GM20000 (cell line): ENCODE results near the gene NDUFS6.

Source experiments
- DNase-seq: peaks from one replicate; pipeline ENCODE4 v3.0.0; 2012; ENCODE audit warnings: low spot score
- TF ChIP-seq, protein P1 (sequence below): IDR thresholded peaks from 2 replicates; pipeline ENCODE4 v1.5.1; 2012; ENCODE audit warnings: mild to moderate bottlenecking, control low read depth; ENCODE audit errors: extremely low read depth, missing control alignments

NDUFS6 gene

DNA sequence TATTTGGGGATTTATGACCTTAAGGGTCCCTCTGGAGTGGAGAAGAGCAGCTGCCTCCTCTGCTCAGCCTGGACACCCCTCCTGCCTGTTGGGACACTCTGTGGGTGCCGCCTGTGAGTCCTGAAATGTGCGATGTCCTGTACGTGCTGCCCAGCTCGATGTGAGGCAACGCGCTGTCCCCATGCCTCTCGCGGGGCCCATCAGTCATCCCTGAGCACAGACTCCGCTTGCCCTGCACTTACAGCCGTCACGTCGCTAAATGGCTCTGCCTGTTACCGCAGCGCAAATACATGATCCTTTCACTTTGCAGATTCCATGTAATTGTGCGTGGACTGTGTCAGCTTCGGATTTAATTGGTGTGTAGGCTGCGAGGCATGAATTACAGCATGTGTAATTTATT, 54.4 kb downstream of the NDUFS6 start:
- TF ChIP-seq, protein P1, sequence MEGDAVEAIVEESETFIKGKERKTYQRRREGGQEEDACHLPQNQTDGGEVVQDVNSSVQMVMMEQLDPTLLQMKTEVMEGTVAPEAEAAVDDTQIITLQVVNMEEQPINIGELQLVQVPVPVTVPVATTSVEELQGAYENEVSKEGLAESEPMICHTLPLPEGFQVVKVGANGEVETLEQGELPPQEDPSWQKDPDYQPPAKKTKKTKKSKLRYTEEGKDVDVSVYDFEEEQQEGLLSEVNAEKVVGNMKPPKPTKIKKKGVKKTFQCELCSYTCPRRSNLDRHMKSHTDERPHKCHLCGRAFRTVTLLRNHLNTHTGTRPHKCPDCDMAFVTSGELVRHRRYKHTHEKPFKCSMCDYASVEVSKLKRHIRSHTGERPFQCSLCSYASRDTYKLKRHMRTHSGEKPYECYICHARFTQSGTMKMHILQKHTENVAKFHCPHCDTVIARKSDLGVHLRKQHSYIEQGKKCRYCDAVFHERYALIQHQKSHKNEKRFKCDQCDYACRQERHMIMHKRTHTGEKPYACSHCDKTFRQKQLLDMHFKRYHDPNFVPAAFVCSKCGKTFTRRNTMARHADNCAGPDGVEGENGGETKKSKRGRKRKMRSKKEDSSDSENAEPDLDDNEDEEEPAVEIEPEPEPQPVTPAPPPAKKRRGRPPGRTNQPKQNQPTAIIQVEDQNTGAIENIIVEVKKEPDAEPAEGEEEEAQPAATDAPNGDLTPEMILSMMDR: no peak
- no peak for DNase-seq

DNA sequence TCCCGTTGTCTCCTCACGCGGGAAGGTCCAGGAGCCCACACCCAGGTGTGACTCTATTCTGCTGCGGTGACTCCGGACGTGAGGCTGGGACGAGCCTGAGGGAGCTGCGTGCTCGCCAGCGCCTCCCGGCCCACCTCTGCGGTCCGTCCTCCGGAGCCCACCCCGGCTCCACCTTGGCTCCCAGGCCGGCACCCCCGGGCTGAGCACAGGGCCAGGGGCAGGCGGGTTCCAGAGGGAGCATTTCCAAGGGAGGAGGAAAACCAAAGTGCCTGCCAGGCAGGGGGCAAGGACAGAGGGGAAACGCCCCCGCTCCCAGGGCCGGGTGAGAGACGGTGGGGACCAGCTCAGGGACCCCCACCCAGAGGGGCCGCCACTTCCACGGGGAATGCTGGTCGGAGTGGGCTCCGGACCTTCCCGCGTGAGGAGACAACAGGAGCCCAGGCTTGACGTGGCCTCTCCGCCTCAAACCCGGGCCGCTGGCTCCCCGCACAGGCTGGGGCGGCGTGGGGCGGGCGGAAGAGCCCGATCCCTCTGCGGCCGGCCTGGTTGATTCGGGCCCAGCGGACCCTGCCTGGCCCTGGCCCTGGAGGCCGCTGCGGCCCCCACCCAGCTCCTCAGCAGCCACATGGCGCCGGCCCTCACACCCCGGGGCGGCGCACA, 55.5 kb downstream of the NDUFS6 start:
- DNase-seq: no peak
- TF ChIP-seq, protein P1: no peak

DNA sequence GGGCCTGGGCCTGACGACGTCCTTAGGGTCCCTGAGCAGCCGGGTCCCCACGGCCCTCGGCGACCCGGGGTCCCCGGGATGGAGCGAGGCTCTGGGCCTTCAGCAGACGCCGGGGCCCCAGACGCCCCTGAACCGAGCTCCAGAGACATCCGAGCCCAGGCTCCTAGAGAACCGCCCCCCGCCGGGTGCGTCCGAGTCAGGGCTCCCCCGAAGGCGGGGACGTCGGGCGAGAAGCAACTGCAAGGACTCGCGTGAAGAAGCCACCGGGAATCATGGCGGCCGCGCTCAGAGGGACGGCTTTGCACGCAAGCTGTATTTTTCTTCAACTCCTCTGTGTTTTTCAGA, 56.0 kb downstream of the NDUFS6 start:
- DNase-seq: no peak
- TF ChIP-seq, protein P1: no peak

DNA sequence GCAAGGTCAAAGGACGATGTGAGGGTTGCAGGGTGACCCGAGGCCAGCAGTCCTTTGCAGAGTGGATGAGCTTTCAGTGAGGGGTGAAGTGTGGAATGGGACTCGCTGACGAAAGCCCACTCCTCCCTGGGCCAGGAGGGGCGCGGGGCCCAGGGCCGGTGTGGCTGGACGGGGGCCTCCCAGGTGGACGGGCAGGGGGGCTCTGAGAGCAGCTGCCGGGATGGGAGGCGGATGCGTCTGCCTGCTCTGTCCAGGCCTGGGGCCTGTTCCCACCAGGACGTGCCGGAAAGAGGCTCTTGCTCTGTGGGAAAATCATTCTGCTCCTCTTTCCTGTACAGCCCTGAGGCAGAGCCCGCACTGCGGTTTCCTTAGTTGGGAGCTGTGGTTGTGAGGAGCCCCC, 57.2 kb downstream of the NDUFS6 start:
- DNase-seq: no peak

DNA sequence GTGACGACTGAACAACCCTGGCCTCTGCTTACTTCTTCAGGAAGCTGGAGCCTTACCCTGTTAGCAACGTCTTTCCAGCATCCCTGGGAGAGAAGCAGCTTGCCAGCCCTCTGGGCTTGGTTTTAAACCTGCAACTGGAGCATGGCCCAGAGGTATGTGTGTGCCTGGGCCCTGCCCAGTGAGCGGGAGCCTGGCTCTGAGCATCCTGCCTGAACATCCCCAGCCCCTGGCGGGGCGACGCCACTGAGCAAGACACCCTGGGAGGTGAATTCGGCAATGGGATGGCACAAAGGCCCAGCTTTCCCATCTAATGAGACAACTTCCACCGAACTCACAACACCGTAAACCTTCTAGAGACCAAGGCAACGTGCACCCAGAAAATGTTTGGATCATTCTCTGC, 57.9 kb downstream of the NDUFS6 start:
- DNase-seq: no peak
- TF ChIP-seq, protein P1: no peak

More for the DNA sequence above, 57.2 kb downstream of the NDUFS6 start:
- TF ChIP-seq, protein P1: no peak

DNA sequence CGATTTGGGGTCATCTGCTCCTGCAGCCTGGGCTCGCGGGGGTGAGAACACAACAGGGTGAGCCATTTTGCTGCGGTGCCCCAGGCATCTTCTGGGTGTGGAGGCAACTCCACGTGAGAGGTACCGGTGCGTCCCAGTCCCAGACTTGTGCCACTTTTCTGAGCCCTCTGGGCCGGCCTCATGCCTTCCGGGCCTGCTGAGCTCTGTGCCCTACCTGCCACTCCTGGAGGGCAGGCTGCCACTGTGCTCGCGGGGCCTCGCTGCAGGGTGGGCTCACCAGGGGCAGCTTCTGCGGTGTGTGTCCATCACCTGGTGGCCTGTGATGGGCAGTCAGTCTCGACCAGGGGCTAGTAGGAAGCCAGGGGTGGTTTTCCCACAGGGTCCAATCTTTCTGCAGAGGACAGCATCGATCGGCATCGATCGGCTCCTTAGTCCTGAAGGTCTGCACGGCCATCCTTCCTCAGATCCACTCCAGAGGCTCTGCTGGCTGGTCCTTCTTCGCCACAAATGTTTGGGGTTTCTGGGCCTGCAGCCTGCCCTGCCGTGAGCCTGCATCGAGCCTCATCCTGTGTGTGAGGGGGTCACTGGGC, 58.9 kb downstream of the NDUFS6 start:
- no peak for DNase-seq
- TF ChIP-seq, protein P1: no peak

DNA sequence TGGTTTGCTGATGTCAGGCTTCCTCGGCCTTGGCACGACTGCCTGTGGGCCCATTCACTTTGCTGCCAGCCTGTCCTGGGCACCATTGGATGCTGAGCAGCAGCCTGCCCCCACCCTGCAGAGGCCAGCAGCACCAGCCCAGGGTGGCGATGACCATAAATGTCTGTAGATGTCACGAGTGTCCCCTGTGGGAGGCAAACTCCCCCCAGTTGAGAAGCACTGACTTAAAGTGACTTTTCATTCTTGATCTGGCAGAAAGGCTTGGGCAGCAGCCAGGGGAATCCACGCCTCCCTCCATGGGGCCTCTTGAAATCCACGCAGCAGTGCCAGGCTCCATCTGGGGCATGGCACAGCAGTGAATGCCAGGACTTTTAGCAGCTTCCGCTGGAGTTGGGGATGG, 59.7 kb downstream of the NDUFS6 start:
- DNase-seq: no peak
- TF ChIP-seq, protein P1: no peak
